SK-N-SH (cell line): ENCODE data around the gene ARMC9. TPM values are rescaled to one million over a fixed set of nuclear protein-coding genes. Genes with fewer than 3 reads are reported as not detected.

Experiments used
- CTCF ChIA-PET: fragments of 300-600, 350-600 bp; formaldehyde crosslinking; extraction: SDS; loops from one replicate; lab custom pipeline; 2021; lab: Yijun Ruan, JAX
- POLR2A ChIA-PET: fragments of 350-600 bp; sonication (Branson Sonifier 250); formaldehyde crosslinking; extraction: SDS; loops from one replicate; lab custom pipeline; 2020; ENCODE audit warnings: antibody characterized with exemption, inconsistent platforms; lab: Yijun Ruan, JAX
- DNase-seq: peaks from one replicate; pipeline ENCODE4 v3.0.0; 2012
- H2AFZ ChIP-seq: fragments of 200-600 bp; sonication (generic); 2 replicates; pipeline ENCODE4 v1.8.1; 2016; ENCODE audit warnings: antibody characterized with exemption, mild to moderate bottlenecking, low read depth
- H3F3A ChIP-seq: fragments of 200-600 bp; sonication (generic); replicated peaks from 2 replicates; pipeline ENCODE3; 2016; ENCODE audit warnings: antibody characterized with exemption, mild to moderate bottlenecking; ENCODE audit not compliant: insufficient read depth
- H3K27ac ChIP-seq, 2 experiments: fragments of 200-500 bp in 1 of 2; fragments of 200-600 bp in 1 of 2; sonication (Bioruptor generic) in 1 of 2; sonication (generic), shearing (Covaris generic) in 1 of 2; 2 replicates each; pipeline versions ENCODE4 v1.5.1 to v1.6.1; 2014 to 2016; ENCODE audit warnings: low read depth in 2 of 2, inconsistent platforms in 1 of 2, low read length in 1 of 2, mild to moderate bottlenecking in 1 of 2, mixed read lengths in 1 of 2
- H3K27me3 ChIP-seq: fragments of 200-600 bp; sonication (generic), shearing (Covaris generic); 2 replicates; pipeline ENCODE4 v1.6.1; 2016; ENCODE audit warnings: mixed run types; ENCODE audit not compliant: insufficient read depth
- H3K36me3 ChIP-seq, 2 experiments: fragments of 200-500 bp in 1 of 2; fragments of 200-600 bp in 1 of 2; sonication (Bioruptor generic) in 1 of 2; sonication (generic) in 1 of 2; replicated peaks in 1 of 2; 2 replicates each; pipeline versions ENCODE3 to v1.5.1; 2014 to 2016; ENCODE audit warnings: low read length in 1 of 2, mild to moderate bottlenecking in 1 of 2; ENCODE audit not compliant: insufficient read depth in 2 of 2, control insufficient read depth in 1 of 2
- H3K4me1 ChIP-seq, 2 experiments: fragments of 200-500 bp in 1 of 2; fragments of 200-600 bp in 1 of 2; sonication (Bioruptor generic) in 1 of 2; sonication (generic), shearing (Covaris generic) in 1 of 2; 2 replicates each; pipeline versions ENCODE4 v1.5.1 to v1.6.1; 2014 to 2016; ENCODE audit warnings: low read depth in 1 of 2, low read length in 1 of 2, mixed run types in 1 of 2; ENCODE audit not compliant: insufficient read depth in 2 of 2, control insufficient read depth in 1 of 2
- H3K4me2 ChIP-seq: fragments of 200-600 bp; sonication (generic), shearing (Covaris generic); 2 replicates; pipeline ENCODE4 v1.6.1; 2017; ENCODE audit warnings: mixed run types
- H3K4me3 ChIP-seq, 2 experiments: fragments of 200-500 bp in 1 of 2; fragments of 200-600 bp in 1 of 2; sonication (Bioruptor generic) in 1 of 2; sonication (generic), shearing (Covaris generic) in 1 of 2; 2 replicates each; pipeline versions ENCODE4 v1.5.1 to v1.8.1; 2014 to 2016; ENCODE audit warnings: low read depth in 2 of 2, inconsistent platforms in 1 of 2, low read length in 1 of 2, mild to moderate bottlenecking in 1 of 2, mixed read lengths in 1 of 2, moderate library complexity in 1 of 2
- H3K79me2 ChIP-seq: fragments of 200-600 bp; sonication (generic); 2 replicates; pipeline ENCODE4 v1.8.1; 2017; ENCODE audit warnings: mild to moderate bottlenecking; ENCODE audit not compliant: insufficient read depth
- H3K9ac ChIP-seq: fragments of 200-600 bp; sonication (generic); 2 replicates; pipeline ENCODE4 v1.6.1; 2017; ENCODE audit warnings: mixed run types
- H3K9me2 ChIP-seq: fragments of 200-600 bp; sonication (generic); 2 replicates; pipeline ENCODE4 v1.6.1; 2017; ENCODE audit warnings: mixed run types
- H3K9me3 ChIP-seq: fragments of 200-600 bp; sonication (generic); 2 replicates; pipeline ENCODE4 v1.6.1; 2017; ENCODE audit warnings: mixed run types, mild to moderate bottlenecking, moderate library complexity
- H4K20me1 ChIP-seq: fragments of 200-600 bp; sonication (generic); 2 replicates; pipeline ENCODE4 v1.6.1; 2017; ENCODE audit warnings: mild to moderate bottlenecking, mixed run types; ENCODE audit not compliant: insufficient read depth
- CHD2 ChIP-seq: fragments of 150-350 bp; IDR thresholded peaks from 2 replicates; pipeline ENCODE4 v1.6.1; 2018; ENCODE audit warnings: low read length; ENCODE audit not compliant: partially characterized antibody
- EP300 ChIP-seq, 2 experiments: IDR thresholded peaks; 2 replicates each; pipeline versions ENCODE4 v1.4.0 to v1.6.1; 2012; ENCODE audit warnings: borderline replicate concordance in 1 of 2, low read depth in 1 of 2, low read length in 1 of 2
- FOXJ3 ChIP-seq: sonication (generic); formaldehyde crosslinking; IDR thresholded peaks from 2 replicates; pipeline ENCODE4 v1.5.1; 2020; ENCODE audit warnings: mild to moderate bottlenecking, missing genetic modification reagents
- FOXM1 ChIP-seq: IDR thresholded peaks from 2 replicates; pipeline ENCODE4 v1.4.0; 2012; ENCODE audit warnings: low read depth, mild to moderate bottlenecking
- JUND ChIP-seq: IDR thresholded peaks from 2 replicates; pipeline ENCODE4 v1.4.0; 2012
- MAX ChIP-seq: IDR thresholded peaks from 2 replicates; pipeline ENCODE4 v1.4.0; 2012; ENCODE audit warnings: low read depth
- MXI1 ChIP-seq: IDR thresholded peaks from 2 replicates; pipeline ENCODE4 v1.6.1; 2012; ENCODE audit warnings: mild to moderate bottlenecking, low read depth, low read length, improper control_type of control experiment
- NFIC ChIP-seq: IDR thresholded peaks from 2 replicates; pipeline ENCODE4 v1.4.0; 2012; ENCODE audit warnings: borderline replicate concordance
- NRF1 ChIP-seq: IDR thresholded peaks from 2 replicates; pipeline ENCODE4 v1.6.1; 2012; ENCODE audit warnings: low read depth, mild to moderate bottlenecking, low read length
- PBX3 ChIP-seq: IDR thresholded peaks from 2 replicates; pipeline ENCODE4; 2012
- POLR2AphosphoS5 ChIP-seq: IDR thresholded peaks from 2 replicates; pipeline ENCODE4 v1.6.1; 2012; ENCODE audit warnings: low read depth, low read length
- REST ChIP-seq: IDR thresholded peaks from 2 replicates; pipeline ENCODE4 v1.6.1; 2012; ENCODE audit warnings: mild to moderate bottlenecking, low read depth, low read length, moderate library complexity
- RFX5 ChIP-seq: IDR thresholded peaks from 2 replicates; pipeline ENCODE4 v1.6.1; 2012; ENCODE audit warnings: mild to moderate bottlenecking, improper control_type of control experiment, low read length
- SIN3A ChIP-seq: IDR thresholded peaks from 2 replicates; pipeline ENCODE4 v1.6.1; 2012; ENCODE audit warnings: low read depth, mild to moderate bottlenecking, low read length, moderate library complexity, borderline replicate concordance
- SMC3 ChIP-seq: IDR thresholded peaks from 2 replicates; pipeline ENCODE4 v1.6.1; 2012; ENCODE audit warnings: low read depth, low read length, improper control_type of control experiment
- TCF12 ChIP-seq: IDR thresholded peaks from 2 replicates; pipeline ENCODE4 v1.4.0; 2012
- USF1 ChIP-seq: IDR thresholded peaks from 2 replicates; pipeline ENCODE4 v1.4.0; 2012; ENCODE audit warnings: low read depth, borderline replicate concordance
- USF2 ChIP-seq: fragments of 150-350 bp; IDR thresholded peaks from 2 replicates; pipeline ENCODE4 v1.6.1; 2017; ENCODE audit warnings: antibody characterized with exemption, low read length, low read depth, borderline replicate concordance
- YY1 ChIP-seq: IDR thresholded peaks from 2 replicates; pipeline ENCODE4 v1.4.0; 2012; ENCODE audit warnings: low read depth, mild to moderate bottlenecking
- ZBTB33 ChIP-seq: IDR thresholded peaks from 2 replicates; pipeline ENCODE4 v1.4.0; 2012; ENCODE audit warnings: low read depth, borderline replicate concordance
- WGBS: methylation state at CpG from one replicate; pipeline ENCODE4 v1.1.6; 2017; ENCODE audit warnings: low lambda C conversion rate; 5-methylcytosine and 5-hydroxymethylcytosine counted together
- polyA plus RNA-seq, 3 experiments: library from polyadenylated mRNA; depleted of rRNA; stranded (reverse); fragments of >200 nt; gene quantifications; 2 replicates each; pipeline ENCODE4 v1.2.3, GENCODE V29; 2012

Gene ARMC9
- polyA plus RNA-seq, 1 of the 3 experiments (the other 2 are of a cell fraction): 25.3 TPM

GRCh38 chr2:231409776-231410175 is 211.3 kb downstream of the ARMC9 start:
- Histone ChIP-seq H3K27ac (no peak overlapping the region), H3K9me2 (no peaks in the 10 kb centered on the region), H3F3A (peaks cover 7% of the 10 kb centered on the region), H3K4me3 (no peak overlapping the region), H4K20me1 (no peaks in the 10 kb centered on the region), H3K4me2 (no peak overlapping the region), H3K79me2 (no peaks in the 10 kb centered on the region), H3K4me1 (peaks cover 5 to 10% of the 10 kb centered on the region in 2 experiments; a peak in 2 of 4 replicates), H3K9me3 (no peaks in the 10 kb centered on the region), H3K36me3 (no peaks in the 10 kb centered on the region), H2AFZ (no peak overlapping the region), H3K27me3 (no peaks in the 10 kb centered on the region), H3K9ac (no peak overlapping the region)
- no peak for TF ChIP-seq RFX5
- TF ChIP-seq NRF1: no peak
- TF ChIP-seq USF1: no peak
- TF ChIP-seq NFIC: no peak
- no peak for TF ChIP-seq REST
- no peak for TF ChIP-seq USF2
- TF ChIP-seq SIN3A: no peak
- no peak for TF ChIP-seq CHD2
- no peak for TF ChIP-seq POLR2AphosphoS5
- no peak for TF ChIP-seq MXI1
- no peak for TF ChIP-seq EP300 (IDR thresholded peaks at IDR 0.05; ENCODE audit: borderline replicate concordance in 1 of 2, low read depth in 1 of 2, low read length in 1 of 2)
- TF ChIP-seq YY1: no peak
- no peak for TF ChIP-seq FOXM1
- no peak for TF ChIP-seq SMC3
- no peak for TF ChIP-seq FOXJ3 (CRISPR knock-in tag)
- no peak for TF ChIP-seq ZBTB33
- no peak for TF ChIP-seq MAX
- TF ChIP-seq PBX3: no peak
- no peak for TF ChIP-seq JUND
- TF ChIP-seq TCF12: no peak
- 95% methylated on average over 5 of the region's 5 CpGs for WGBS
- CTCF ChIA-PET: interaction anchor here (0.9 to 17.2 kb wide), 6 partner anchors 11 to 181 kb away, joined by 3 to 302 read pairs (median 34); no protein-coding TSS in a partner anchor
- no peak for DNase-seq
- POLR2A ChIA-PET: no interaction called here
